Measurements from ENCODE around the gene RPGRIP1L. TPM values are rescaled to one million over a fixed set of nuclear protein-coding genes. Genes with fewer than 3 reads are reported as not detected.

The RPGRIP1L gene
- total RNA-seq, 4 donors from 2014 or later = 0.53 to 0.75 (median 0.68) TPM

GRCh38 chr16:53734908-53735307 lies 31.2 kb upstream of the RPGRIP1L start:
- DNase-seq (no peak), ATAC-seq (no peak)
- in situ Hi-C loops (cut with MboI; ENCODE audit: low sequenced_read_pairs in 4 of 4) = no loop called here
- no peaks in the 10 kb centered on the region for H3K36me3 ChIP-seq
- TF ChIP-seq CTCF (IDR thresholded peaks at IDR 0.05 in 4 of 5, conservative IDR thresholded peaks at IDR 0.05 in 1 of 5) = no peak
- H3K4me3 ChIP-seq = no peak overlapping the region
- H3K9me3 ChIP-seq = no peaks in the 10 kb centered on the region
- no peaks in the 10 kb centered on the region for H3K27me3 ChIP-seq
- H3K27ac ChIP-seq = no peak overlapping the region
- peaks cover 46 to 50% of the 10 kb centered on the region in 2 donors for H3K4me1 ChIP-seq
- intact Hi-C loops (cut with DNase I; ENCODE audit: low total_unique reads) = loop anchor here (10.0 kb wide), 1 partner anchor 230 kb away; the partner anchor contains the start of gene AKTIP

GRCh38 chr16:53732296-53732929 lies 28.8 kb upstream of the RPGRIP1L start:
- Histone ChIP-seq H3K27ac (peak overlapping the region in 2 of 4 donors; percentile 2 to 59), H3K27me3 (no peaks in the 10 kb centered on the region), H3K4me3 (no peak overlapping the region), H3K4me1 (peaks cover 42 to 45% of the 10 kb centered on the region in 2 donors), H3K36me3 (no peaks in the 10 kb centered on the region), H3K9me3 (no peaks in the 10 kb centered on the region)
- in situ Hi-C loops (cut with MboI; ENCODE audit: low sequenced_read_pairs in 4 of 4) (no loop called here), intact Hi-C loops (cut with DNase I; ENCODE audit: low total_unique reads) (loop anchor here (10.0 kb wide), 1 partner anchor 228 kb away; the partner anchor contains the start of gene AKTIP)
- ATAC-seq (peak in 1 of 2 donors; percentile 33), DNase-seq (no peak)
- TF ChIP-seq POLR2A (IDR thresholded peaks at IDR 0.05) (no peak), CTCF (IDR thresholded peaks at IDR 0.05 in 4 of 5, conservative IDR thresholded peaks at IDR 0.05 in 1 of 5) (no peak)

- in situ Hi-C loops (cut with MboI; ENCODE audit: low sequenced_read_pairs in 4 of 4) = no loop called here
- Histone ChIP-seq H3K4me1 (peaks cover 37 to 43% of the 10 kb centered on the region in 2 donors), H3K36me3 (no peaks in the 10 kb centered on the region), H3K4me3 (no peak overlapping the region), H3K27me3 (no peaks in the 10 kb centered on the region), H3K9me3 (no peaks in the 10 kb centered on the region), H3K27ac (no peak overlapping the region)
- ATAC-seq (no peak), DNase-seq (no peak)
- TF ChIP-seq CTCF (IDR thresholded peaks at IDR 0.05 in 4 of 5, conservative IDR thresholded peaks at IDR 0.05 in 1 of 5) (no peak), POLR2A (IDR thresholded peaks at IDR 0.05) (no peak)
- intact Hi-C loops (cut with DNase I; ENCODE audit: low total_unique reads) = loop anchor here (10.0 kb wide), 1 partner anchor 226 kb away; the partner anchor contains the start of gene AKTIP
These were observed 27.0 kb upstream of the RPGRIP1L start for GRCh38 chr16:53730693-53731092.

- intact Hi-C loops (cut with DNase I; ENCODE audit: low total_unique reads) = no loop called here
- peaks cover 14 to 18% of the 10 kb centered on the region in 2 donors for H3K4me1 ChIP-seq
- TF ChIP-seq POLR2A (IDR thresholded peaks at IDR 0.05) = no peak
- no peak for TF ChIP-seq CTCF (IDR thresholded peaks at IDR 0.05 in 4 of 5, conservative IDR thresholded peaks at IDR 0.05 in 1 of 5)
- no peak overlapping the region for H3K27ac ChIP-seq
- in situ Hi-C loops (cut with MboI; ENCODE audit: low sequenced_read_pairs in 4 of 4) = no loop called here
- no peak for DNase-seq
- H3K4me3 ChIP-seq = no peak overlapping the region
- H3K27me3 ChIP-seq = no peaks in the 10 kb centered on the region
- no peaks in the 10 kb centered on the region for H3K36me3 ChIP-seq
- H3K9me3 ChIP-seq = no peaks in the 10 kb centered on the region
- ATAC-seq = no peak
These were observed 23.0 kb upstream of the RPGRIP1L start for GRCh38 chr16:53726625-53727024.

Measured in gastrocnemius medialis (tissue), 4 donors.